ENCODE measurements around the gene COL9A1. TPM values are rescaled to one million over a fixed set of nuclear protein-coding genes. Genes with fewer than 3 reads are reported as not detected.

The COL9A1 gene
- total RNA-seq, 3 donors from 2014 or later, result not detected

- Mint-ChIP-seq H3K36me3 (ENCODE audit: insufficient read depth) (no peaks in the 10 kb centered on the region), H3K9me3 (no peaks in the 10 kb centered on the region), H3K4me1 (ENCODE audit: low read depth) (no peaks in the 10 kb centered on the region), H3K27me3 (ENCODE audit: low read depth) (peaks cover 30% of the 10 kb centered on the region), H3K4me3 (no peak overlapping the region)
- no peak for DNase-seq
- no peak for ATAC-seq
Observed at GRCh38 chr6:70277470-70277869, 25.4 kb downstream of the COL9A1 start.

- no peak overlapping the region for H3K4me3 Mint-ChIP-seq
- no peaks in the 10 kb centered on the region for H3K36me3 Mint-ChIP-seq (ENCODE audit: insufficient read depth)
- H3K9me3 Mint-ChIP-seq, result no peaks in the 10 kb centered on the region
- no peaks in the 10 kb centered on the region for H3K4me1 Mint-ChIP-seq (ENCODE audit: low read depth)
- H3K27me3 Mint-ChIP-seq (ENCODE audit: low read depth), result peaks cover 14% of the 10 kb centered on the region
- DNase-seq (no peak), ATAC-seq (no peak)
Observed at GRCh38 chr6:70274338-70274737, 28.5 kb downstream of the COL9A1 start.

GRCh38 chr6:70272071-70272470 lies 30.8 kb downstream of the COL9A1 start:
- ATAC-seq (no peak), DNase-seq (no peak)
- H3K27me3 Mint-ChIP-seq (ENCODE audit: low read depth), result peaks cover 11% of the 10 kb centered on the region
- no peaks in the 10 kb centered on the region for H3K9me3 Mint-ChIP-seq
- H3K4me1 Mint-ChIP-seq (ENCODE audit: low read depth), result no peaks in the 10 kb centered on the region
- no peaks in the 10 kb centered on the region for H3K36me3 Mint-ChIP-seq (ENCODE audit: insufficient read depth)
- no peak overlapping the region for H3K4me3 Mint-ChIP-seq

- no peak for DNase-seq
- Mint-ChIP-seq H3K9me3 (no peaks in the 10 kb centered on the region), H3K4me1 (ENCODE audit: low read depth) (no peaks in the 10 kb centered on the region), H3K4me3 (no peak overlapping the region), H3K36me3 (ENCODE audit: insufficient read depth) (no peaks in the 10 kb centered on the region), H3K27me3 (ENCODE audit: low read depth) (peaks cover 3% of the 10 kb centered on the region)
- ATAC-seq, result no peak
Observed at GRCh38 chr6:70270287-70271005, 32.4 kb downstream of the COL9A1 start.

- no peaks in the 10 kb centered on the region for H3K36me3 Mint-ChIP-seq (ENCODE audit: insufficient read depth)
- no peaks in the 10 kb centered on the region for H3K4me1 Mint-ChIP-seq (ENCODE audit: low read depth)
- H3K4me3 Mint-ChIP-seq, result no peak overlapping the region
- H3K27me3 Mint-ChIP-seq (ENCODE audit: low read depth), result peaks cover 3% of the 10 kb centered on the region
- ATAC-seq (no peak), DNase-seq (no peak)
- no peaks in the 10 kb centered on the region for H3K9me3 Mint-ChIP-seq
Observed at GRCh38 chr6:70266142-70266541, 36.7 kb downstream of the COL9A1 start.

GRCh38 chr6:70264306-70264705 lies 38.6 kb downstream of the COL9A1 start:
- no peak for ATAC-seq
- Mint-ChIP-seq H3K36me3 (ENCODE audit: insufficient read depth) (no peaks in the 10 kb centered on the region), H3K27me3 (ENCODE audit: low read depth) (peaks cover 3% of the 10 kb centered on the region), H3K4me1 (ENCODE audit: low read depth) (no peaks in the 10 kb centered on the region), H3K9me3 (no peaks in the 10 kb centered on the region), H3K4me3 (no peak overlapping the region)
- no peak for DNase-seq

GRCh38 chr6:70258483-70258882 lies 44.4 kb downstream of the COL9A1 start:
- peaks cover under 1% of the 10 kb centered on the region for H3K27me3 Mint-ChIP-seq (ENCODE audit: low read depth)
- H3K4me1 Mint-ChIP-seq (ENCODE audit: low read depth), result no peaks in the 10 kb centered on the region

GRCh38 chr6:70257768-70258273 lies 45.1 kb downstream of the COL9A1 start:
- no peaks in the 10 kb centered on the region for H3K36me3 Mint-ChIP-seq (ENCODE audit: insufficient read depth)
- peaks cover 3% of the 10 kb centered on the region for H3K27me3 Mint-ChIP-seq (ENCODE audit: low read depth)
- H3K4me3 Mint-ChIP-seq, result no peak overlapping the region
- DNase-seq (no peak), ATAC-seq (no peak)
- H3K4me1 Mint-ChIP-seq (ENCODE audit: low read depth), result no peaks in the 10 kb centered on the region
- H3K9me3 Mint-ChIP-seq, result no peaks in the 10 kb centered on the region

More at GRCh38 chr6:70258483-70258882, 44.4 kb downstream of the COL9A1 start:
- ATAC-seq (no peak), DNase-seq (no peak)
- no peaks in the 10 kb centered on the region for H3K36me3 Mint-ChIP-seq (ENCODE audit: insufficient read depth)
- H3K9me3 Mint-ChIP-seq, result no peaks in the 10 kb centered on the region
- H3K4me3 Mint-ChIP-seq, result no peak overlapping the region

GRCh38 chr6:70254784-70255183 lies 48.1 kb downstream of the COL9A1 start:
- no peaks in the 10 kb centered on the region for H3K4me1 Mint-ChIP-seq (ENCODE audit: low read depth)
- DNase-seq, result no peak
- no peak for ATAC-seq
- H3K27me3 Mint-ChIP-seq (ENCODE audit: low read depth), result peaks cover 7% of the 10 kb centered on the region
- no peak overlapping the region for H3K4me3 Mint-ChIP-seq
- H3K9me3 Mint-ChIP-seq, result no peaks in the 10 kb centered on the region
- no peaks in the 10 kb centered on the region for H3K36me3 Mint-ChIP-seq (ENCODE audit: insufficient read depth)

GRCh38 chr6:70253923-70254322 lies 49.0 kb downstream of the COL9A1 start:
- no peak for ATAC-seq
- no peak overlapping the region for H3K4me3 Mint-ChIP-seq
- H3K27me3 Mint-ChIP-seq (ENCODE audit: low read depth), result peaks cover 7% of the 10 kb centered on the region
- no peak for DNase-seq
- no peaks in the 10 kb centered on the region for H3K9me3 Mint-ChIP-seq
- H3K36me3 Mint-ChIP-seq (ENCODE audit: insufficient read depth), result no peaks in the 10 kb centered on the region
- H3K4me1 Mint-ChIP-seq (ENCODE audit: low read depth), result no peaks in the 10 kb centered on the region

GRCh38 chr6:70252604-70253003 lies 50.3 kb downstream of the COL9A1 start:
- peaks cover 13% of the 10 kb centered on the region for H3K27me3 Mint-ChIP-seq (ENCODE audit: low read depth)
- H3K36me3 Mint-ChIP-seq (ENCODE audit: insufficient read depth), result no peaks in the 10 kb centered on the region
- DNase-seq (no peak), ATAC-seq (no peak)
- H3K4me3 Mint-ChIP-seq, result no peak overlapping the region
- no peaks in the 10 kb centered on the region for H3K9me3 Mint-ChIP-seq
- no peaks in the 10 kb centered on the region for H3K4me1 Mint-ChIP-seq (ENCODE audit: low read depth)

GRCh38 chr6:70246118-70246517 lies 56.8 kb downstream of the COL9A1 start:
- Mint-ChIP-seq H3K36me3 (ENCODE audit: insufficient read depth) (no peaks in the 10 kb centered on the region), H3K9me3 (no peaks in the 10 kb centered on the region), H3K27me3 (ENCODE audit: low read depth) (peaks cover 9% of the 10 kb centered on the region), H3K4me3 (no peak overlapping the region), H3K4me1 (ENCODE audit: low read depth) (no peaks in the 10 kb centered on the region)
- DNase-seq (no peak), ATAC-seq (no peak)

- no peak for ATAC-seq
- peaks cover 7% of the 10 kb centered on the region for H3K27me3 Mint-ChIP-seq (ENCODE audit: low read depth)
- no peaks in the 10 kb centered on the region for H3K9me3 Mint-ChIP-seq
- H3K36me3 Mint-ChIP-seq (ENCODE audit: insufficient read depth), result no peaks in the 10 kb centered on the region
- no peaks in the 10 kb centered on the region for H3K4me1 Mint-ChIP-seq (ENCODE audit: low read depth)
- no peak for DNase-seq
- no peak overlapping the region for H3K4me3 Mint-ChIP-seq
Observed at GRCh38 chr6:70241991-70242420, 60.9 kb downstream of the COL9A1 start.

- Mint-ChIP-seq H3K4me3 (no peak overlapping the region), H3K27me3 (ENCODE audit: low read depth) (peaks cover 9% of the 10 kb centered on the region), H3K9me3 (no peaks in the 10 kb centered on the region), H3K36me3 (ENCODE audit: insufficient read depth) (no peaks in the 10 kb centered on the region), H3K4me1 (ENCODE audit: low read depth) (no peaks in the 10 kb centered on the region)
- DNase-seq, result no peak
- no peak for ATAC-seq
Observed at GRCh38 chr6:70241031-70241430, 61.9 kb downstream of the COL9A1 start.

- H3K27me3 Mint-ChIP-seq (ENCODE audit: low read depth), result peaks cover 9% of the 10 kb centered on the region
Observed at GRCh38 chr6:70236343-70236742, 66.5 kb downstream of the COL9A1 start.

More at GRCh38 chr6:70236343-70236742, 66.5 kb downstream of the COL9A1 start:
- no peaks in the 10 kb centered on the region for H3K9me3 Mint-ChIP-seq
- H3K4me3 Mint-ChIP-seq, result no peak overlapping the region
- no peaks in the 10 kb centered on the region for H3K4me1 Mint-ChIP-seq (ENCODE audit: low read depth)
- H3K36me3 Mint-ChIP-seq (ENCODE audit: insufficient read depth), result no peaks in the 10 kb centered on the region
- DNase-seq (no peak), ATAC-seq (no peak)

Data from activated T-cell treated with anti-CD3 and anti-CD28 coated beads, Interleukin-2, amount 50 U/mL, for 4 hours (primary cell).